ENCODE results near the gene DAB1. TPM values are rescaled to one million over a fixed set of nuclear protein-coding genes. Genes with fewer than 3 reads are reported as not detected.

DAB1 gene
- total RNA-seq, 4 donors from 2014 or later, result under 0.01 to 5.9 (median 0.61) TPM

DNA sequence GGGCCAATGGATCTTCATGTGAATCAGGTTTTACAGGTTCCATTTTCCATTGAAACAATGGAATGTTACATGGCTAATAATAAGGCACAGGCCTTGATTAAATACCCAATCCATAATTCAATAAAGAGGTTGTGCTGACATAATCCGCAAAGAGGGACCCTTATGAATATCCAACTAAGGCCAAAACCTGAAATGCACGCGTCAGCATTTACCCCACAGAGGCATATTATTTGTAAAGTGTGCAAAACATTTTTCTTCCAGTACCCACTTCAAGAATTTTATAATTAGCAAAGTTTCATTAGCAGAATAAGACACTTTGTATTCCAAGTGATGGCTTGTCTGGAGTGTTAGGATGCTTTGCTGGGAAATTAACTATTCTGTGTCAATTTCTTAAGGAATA, 237.4 kb downstream of the DAB1 start:
- H3K4me3 ChIP-seq, result no peak overlapping the region
- TF ChIP-seq CTCF (IDR thresholded peaks at IDR 0.05), result no peak
- TF ChIP-seq POLR2A (IDR thresholded peaks at IDR 0.05), result no peak
- H3K27me3 ChIP-seq, result no peaks in the 10 kb centered on the region
- H3K36me3 ChIP-seq, result no peaks in the 10 kb centered on the region
- intact Hi-C loops (cut with DNase I; ENCODE audit: low total_unique reads), result no loop called here
- H3K4me1 ChIP-seq, result no peaks in the 10 kb centered on the region
- H3K27ac ChIP-seq, result no peak overlapping the region
- no peak for DNase-seq
- no peaks in the 10 kb centered on the region for H3K9me3 ChIP-seq

DNA sequence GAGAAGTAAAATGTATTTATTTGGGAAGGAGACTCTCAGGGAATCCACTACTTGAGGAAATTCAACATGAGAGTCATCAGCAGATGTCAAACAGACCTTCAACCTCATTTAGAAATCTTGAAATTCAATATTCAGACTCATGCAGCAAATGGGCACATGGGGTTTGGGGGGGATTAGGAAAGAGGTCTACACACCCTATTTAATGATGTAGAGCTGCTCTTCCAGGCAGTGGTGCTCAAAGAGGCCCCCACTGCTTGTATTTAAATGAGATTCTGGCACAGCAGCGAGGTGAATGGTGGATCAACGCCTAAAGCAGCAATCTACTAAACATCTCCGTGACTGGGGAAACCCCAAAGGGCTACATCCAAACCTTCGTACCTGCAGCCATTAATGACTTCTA, 244.9 kb downstream of the DAB1 start:
- TF ChIP-seq POLR2A (IDR thresholded peaks at IDR 0.05) (no peak), CTCF (IDR thresholded peaks at IDR 0.05) (no peak)
- DNase-seq, result no peak
- intact Hi-C loops (cut with DNase I; ENCODE audit: low total_unique reads), result no loop called here
- no peak overlapping the region for H3K4me3 ChIP-seq
- H3K4me1 ChIP-seq, result no peaks in the 10 kb centered on the region
- no peaks in the 10 kb centered on the region for H3K27me3 ChIP-seq
- H3K36me3 ChIP-seq, result no peaks in the 10 kb centered on the region
- no peaks in the 10 kb centered on the region for H3K9me3 ChIP-seq
- no peak overlapping the region for H3K27ac ChIP-seq

DNA sequence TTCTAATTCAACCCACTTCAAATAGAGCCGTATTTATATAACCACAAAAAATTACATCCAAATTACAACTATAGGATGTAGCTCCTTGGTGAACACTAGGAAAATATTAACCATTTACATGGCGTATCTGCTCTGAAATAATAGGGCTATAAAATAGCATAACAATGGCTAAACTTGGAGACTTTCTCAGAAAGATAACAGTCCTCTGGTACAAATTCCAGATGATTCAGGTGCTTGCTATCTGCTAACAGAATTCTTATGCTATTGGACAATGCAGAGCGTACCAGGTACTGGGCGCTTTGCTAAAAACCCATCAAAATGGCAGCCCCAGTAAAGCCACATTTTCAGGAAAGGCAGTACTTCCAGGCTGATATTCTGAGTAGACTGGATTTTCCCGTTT, 248.4 kb downstream of the DAB1 start:
- H3K27me3 ChIP-seq, result no peaks in the 10 kb centered on the region
- intact Hi-C loops (cut with DNase I; ENCODE audit: low total_unique reads), result no loop called here
- TF ChIP-seq POLR2A (IDR thresholded peaks at IDR 0.05) (no peak), CTCF (IDR thresholded peaks at IDR 0.05) (no peak)

GRCh38 chr1:57172040-57172439, 251.8 kb downstream of the DAB1 start:
- H3K36me3 ChIP-seq, result no peaks in the 10 kb centered on the region
- no peak for TF ChIP-seq CTCF (IDR thresholded peaks at IDR 0.05)
- no peak for TF ChIP-seq POLR2A (IDR thresholded peaks at IDR 0.05)
- no peaks in the 10 kb centered on the region for H3K9me3 ChIP-seq
- no peak overlapping the region for H3K27ac ChIP-seq
- intact Hi-C loops (cut with DNase I; ENCODE audit: low total_unique reads), result no loop called here
- H3K27me3 ChIP-seq, result no peaks in the 10 kb centered on the region
- no peaks in the 10 kb centered on the region for H3K4me1 ChIP-seq
- DNase-seq, result no peak
- H3K4me3 ChIP-seq, result no peak overlapping the region

More for the DNA sequence above, 248.4 kb downstream of the DAB1 start:
- no peaks in the 10 kb centered on the region for H3K9me3 ChIP-seq
- H3K4me3 ChIP-seq, result no peak overlapping the region
- no peak for DNase-seq
- H3K36me3 ChIP-seq, result no peaks in the 10 kb centered on the region
- no peaks in the 10 kb centered on the region for H3K4me1 ChIP-seq
- H3K27ac ChIP-seq, result no peak overlapping the region

DNA sequence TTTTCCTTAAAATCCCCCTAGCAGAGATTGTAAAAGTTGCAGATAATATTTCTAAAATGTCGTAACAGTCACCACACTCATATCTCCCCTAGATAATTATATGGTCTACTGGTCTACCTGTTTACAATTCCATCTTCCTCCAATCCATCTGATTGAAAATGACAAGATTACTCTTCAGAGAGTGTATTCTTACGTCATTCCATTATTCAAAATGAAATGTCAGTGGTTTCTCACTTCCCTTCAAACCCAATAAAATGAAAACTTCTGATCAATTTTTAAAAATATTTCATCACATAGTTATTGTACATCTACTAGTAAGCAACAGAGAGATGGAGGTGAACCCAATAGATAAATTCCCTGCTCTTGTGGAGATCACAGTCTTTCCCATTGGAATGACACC, 255.9 kb downstream of the DAB1 start:
- Histone ChIP-seq H3K27ac (no peak overlapping the region), H3K27me3 (no peaks in the 10 kb centered on the region), H3K9me3 (no peaks in the 10 kb centered on the region), H3K4me1 (no peaks in the 10 kb centered on the region), H3K4me3 (no peak overlapping the region), H3K36me3 (no peaks in the 10 kb centered on the region)
- TF ChIP-seq POLR2A (IDR thresholded peaks at IDR 0.05) (no peak), CTCF (IDR thresholded peaks at IDR 0.05) (no peak)
- no peak for DNase-seq
- intact Hi-C loops (cut with DNase I; ENCODE audit: low total_unique reads), result no loop called here
